Measurements from ENCODE around the gene ALDH3B2.

- TF ChIP-seq, protein P1, sequence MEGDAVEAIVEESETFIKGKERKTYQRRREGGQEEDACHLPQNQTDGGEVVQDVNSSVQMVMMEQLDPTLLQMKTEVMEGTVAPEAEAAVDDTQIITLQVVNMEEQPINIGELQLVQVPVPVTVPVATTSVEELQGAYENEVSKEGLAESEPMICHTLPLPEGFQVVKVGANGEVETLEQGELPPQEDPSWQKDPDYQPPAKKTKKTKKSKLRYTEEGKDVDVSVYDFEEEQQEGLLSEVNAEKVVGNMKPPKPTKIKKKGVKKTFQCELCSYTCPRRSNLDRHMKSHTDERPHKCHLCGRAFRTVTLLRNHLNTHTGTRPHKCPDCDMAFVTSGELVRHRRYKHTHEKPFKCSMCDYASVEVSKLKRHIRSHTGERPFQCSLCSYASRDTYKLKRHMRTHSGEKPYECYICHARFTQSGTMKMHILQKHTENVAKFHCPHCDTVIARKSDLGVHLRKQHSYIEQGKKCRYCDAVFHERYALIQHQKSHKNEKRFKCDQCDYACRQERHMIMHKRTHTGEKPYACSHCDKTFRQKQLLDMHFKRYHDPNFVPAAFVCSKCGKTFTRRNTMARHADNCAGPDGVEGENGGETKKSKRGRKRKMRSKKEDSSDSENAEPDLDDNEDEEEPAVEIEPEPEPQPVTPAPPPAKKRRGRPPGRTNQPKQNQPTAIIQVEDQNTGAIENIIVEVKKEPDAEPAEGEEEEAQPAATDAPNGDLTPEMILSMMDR (IDR thresholded peaks at IDR 0.05): no peak
- no peak for TF ChIP-seq POLR2A (IDR thresholded peaks at IDR 0.05)
- no peak for TF ChIP-seq POLR2AphosphoS5 (IDR thresholded peaks at IDR 0.05)
Observed at GRCh38 chr11:67671211-67671520, 3.3 kb downstream of the ALDH3B2 start.

Measured in gastroesophageal sphincter (tissue), 3 donors.